NCI-H526 treated with DMSO at 0.1 percent for 48 hours (cell line): Measurements from ENCODE around the gene ATP6V0C.

Source experiments
- DNase-seq: peaks from one replicate; lab custom pipeline; 2025; lab: John Stamatoyannopoulos, UW

ATP6V0C gene

DNA sequence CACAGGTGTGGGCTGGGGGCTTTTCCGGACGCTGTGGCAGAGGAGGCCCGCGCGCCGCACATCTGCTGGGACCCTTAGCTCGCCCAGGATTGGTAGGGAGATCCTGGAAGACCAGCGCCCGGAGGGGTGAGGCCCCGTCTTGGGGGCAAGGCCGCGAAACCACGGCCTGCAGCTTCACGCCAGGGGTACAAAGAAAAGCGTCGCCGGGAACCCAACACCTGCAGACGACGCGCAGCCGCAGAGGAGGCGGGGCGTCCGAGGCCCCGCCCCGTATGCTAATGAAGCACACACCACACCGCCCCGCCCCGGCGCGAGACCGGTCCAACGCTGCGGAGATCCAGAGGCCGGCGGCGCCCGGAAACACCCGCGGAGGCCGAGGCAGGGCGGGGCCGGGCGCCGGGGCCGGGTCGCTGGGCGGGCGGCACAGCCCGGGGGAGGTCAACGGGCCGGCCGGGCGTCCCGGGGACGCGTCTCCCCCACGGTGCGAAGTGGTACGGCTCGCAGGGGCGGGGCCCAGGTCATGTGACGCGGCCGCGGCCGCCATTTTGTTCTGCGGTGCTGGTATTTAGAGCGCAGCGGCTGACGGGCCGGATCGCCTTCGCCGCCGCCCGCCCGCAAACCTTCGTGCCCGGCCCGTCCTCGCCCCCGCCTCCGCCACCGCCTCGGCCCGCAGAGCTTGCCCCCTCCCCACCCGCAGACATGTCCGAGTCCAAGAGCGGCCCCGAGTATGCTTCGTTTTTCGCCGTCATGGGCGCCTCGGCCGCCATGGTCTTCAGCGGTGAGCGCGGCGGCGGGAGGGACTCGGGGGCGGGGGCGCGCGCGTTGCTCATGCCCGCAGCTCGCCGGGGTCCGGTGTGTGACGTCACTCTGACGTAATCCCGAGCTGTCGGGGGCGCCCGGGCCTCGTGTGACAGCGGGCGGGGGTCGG, at the start of gene ATP6V0C:
ATP6V0C (plus strand) TSS at position 548 of the 928 bp plus-strand sequence; CDS start at position 700, 152 bp downstream.
- DNase-seq, result peak; percentile 76

DNA sequence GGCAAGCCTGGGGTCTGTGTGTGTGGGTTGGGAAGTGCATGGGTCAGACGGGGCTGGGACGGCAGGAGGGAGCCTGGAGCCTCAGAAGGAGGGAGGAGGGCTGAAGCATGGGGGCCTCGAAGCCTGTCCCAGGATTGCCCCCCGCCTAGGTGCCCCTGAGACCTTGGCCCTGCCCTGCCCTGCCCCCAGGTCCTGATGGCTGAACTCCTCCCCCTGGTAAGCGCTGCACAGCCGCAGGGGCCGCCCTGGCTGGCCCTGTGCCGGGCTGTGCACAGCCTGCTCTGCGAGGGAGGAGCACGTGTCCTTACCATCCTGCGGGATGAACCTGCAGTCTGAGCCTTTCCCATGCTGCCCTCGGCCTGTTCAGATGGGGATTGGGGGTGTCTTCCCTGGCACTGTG, 49.4 kb upstream of the ATP6V0C start:
- DNase-seq, result no peak

DNA sequence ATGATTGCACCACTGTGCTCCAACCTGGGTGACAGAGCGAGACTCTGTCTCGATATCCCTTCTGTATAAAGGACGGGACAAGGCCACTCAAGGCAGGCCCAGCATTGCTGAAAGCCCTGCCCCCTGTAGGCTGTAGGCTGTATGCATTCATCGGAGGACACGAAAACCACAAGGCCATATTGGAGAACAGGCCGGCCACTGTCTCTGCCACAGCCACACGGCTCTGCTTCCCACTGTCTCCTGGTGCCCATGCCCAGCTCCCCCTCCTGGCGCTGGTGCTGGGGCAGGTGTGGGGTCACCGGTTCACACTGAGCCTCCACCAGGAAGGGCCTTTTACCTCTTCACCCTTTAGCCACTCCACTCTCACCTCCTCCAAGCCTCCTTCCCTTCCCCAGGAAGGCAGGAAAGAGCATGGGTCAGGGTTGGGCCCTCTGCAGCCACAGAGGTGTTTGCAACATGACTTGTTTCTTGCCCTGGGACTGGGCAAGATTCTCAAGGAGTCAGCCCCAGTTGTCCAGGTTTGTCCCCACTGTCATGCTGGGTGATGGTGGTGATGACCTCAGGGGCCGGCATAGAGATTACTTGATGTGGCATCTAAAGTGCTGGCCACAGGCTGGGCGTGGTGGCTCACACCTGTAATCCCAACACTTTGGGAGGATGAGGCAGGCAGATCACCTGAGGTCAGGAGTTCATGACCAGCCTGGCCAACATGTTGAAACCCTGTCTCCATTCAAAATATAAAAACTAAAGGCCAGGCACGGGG, 47.9 kb upstream of the ATP6V0C start:
- no peak for DNase-seq

DNA sequence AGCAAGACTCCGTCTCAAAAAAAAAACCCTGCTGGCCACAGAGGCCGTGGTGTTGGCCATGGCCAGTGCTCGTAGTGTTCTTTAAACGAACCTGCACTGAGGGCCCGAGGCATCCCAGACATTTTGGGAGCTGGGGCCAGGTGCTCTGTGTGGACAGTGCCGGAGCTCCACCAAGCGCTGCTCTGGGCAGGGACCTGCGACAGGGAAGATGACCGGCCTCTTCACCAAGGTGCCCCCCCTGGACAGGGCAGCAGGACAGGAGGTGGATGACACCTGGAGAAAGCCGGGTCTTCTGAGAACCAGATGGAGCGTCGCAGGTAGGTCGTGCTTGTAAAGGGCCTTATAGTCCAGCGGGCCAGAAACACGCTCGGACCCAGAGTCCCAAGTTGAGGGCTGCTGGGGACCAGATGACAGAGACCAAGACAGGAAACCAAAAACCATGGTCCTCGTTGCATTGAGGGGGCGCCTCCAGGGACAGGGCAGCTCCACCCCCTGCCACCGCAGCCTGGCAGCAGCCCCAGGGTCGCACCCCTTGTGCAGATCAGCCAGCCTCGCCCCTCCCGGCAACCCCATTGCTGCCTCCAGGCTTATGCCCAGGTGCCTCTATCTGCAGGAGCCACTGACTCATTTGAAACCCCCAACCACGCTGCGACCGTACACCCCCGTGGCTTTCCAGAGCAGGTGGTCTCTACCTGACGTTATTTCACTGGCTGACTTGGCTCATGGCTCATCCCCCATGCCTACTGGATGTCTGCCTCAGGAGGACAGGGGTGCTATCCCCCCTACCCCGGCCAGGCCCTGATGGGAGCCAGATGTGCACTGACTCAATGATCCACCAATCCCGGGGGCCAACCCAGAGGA, 46.9 kb upstream of the ATP6V0C start:
- DNase-seq, result no peak

DNA sequence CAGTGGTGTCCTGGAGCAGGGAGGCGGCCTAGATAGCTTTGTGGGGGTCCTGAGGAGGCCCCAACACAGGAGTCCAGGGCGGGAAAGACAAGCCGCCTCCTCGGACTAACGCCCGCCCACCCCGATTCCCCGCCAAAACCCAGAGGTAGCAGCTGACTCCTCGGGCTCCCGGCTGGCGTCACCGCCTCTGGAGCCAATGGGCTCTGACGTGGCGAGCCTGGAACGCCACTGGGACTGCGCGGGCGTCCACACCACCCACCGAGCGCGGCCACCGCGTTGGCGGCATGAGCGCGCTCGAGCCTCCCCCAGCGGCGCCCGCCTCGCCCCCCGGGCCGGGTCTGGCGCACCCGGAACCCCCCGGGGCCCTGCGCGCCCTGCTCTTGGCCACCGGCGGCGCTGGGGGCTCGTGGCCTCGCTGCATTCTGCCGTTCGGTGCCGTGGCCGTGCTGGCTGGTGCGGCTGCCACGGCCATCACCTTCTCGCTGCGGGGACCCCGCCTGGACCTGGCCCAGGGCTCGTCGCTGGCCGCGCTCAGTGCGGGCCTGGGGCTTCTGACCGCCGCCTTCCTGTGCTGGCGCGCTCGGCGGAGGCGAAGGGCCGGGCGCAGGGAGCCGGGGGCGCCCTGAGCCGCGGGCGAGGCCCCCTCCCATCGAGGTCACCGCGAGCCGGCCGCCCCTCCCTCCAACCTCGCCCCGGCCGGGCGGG, 46.1 kb upstream of the ATP6V0C start:
- peak; percentile 41 for DNase-seq

DNA sequence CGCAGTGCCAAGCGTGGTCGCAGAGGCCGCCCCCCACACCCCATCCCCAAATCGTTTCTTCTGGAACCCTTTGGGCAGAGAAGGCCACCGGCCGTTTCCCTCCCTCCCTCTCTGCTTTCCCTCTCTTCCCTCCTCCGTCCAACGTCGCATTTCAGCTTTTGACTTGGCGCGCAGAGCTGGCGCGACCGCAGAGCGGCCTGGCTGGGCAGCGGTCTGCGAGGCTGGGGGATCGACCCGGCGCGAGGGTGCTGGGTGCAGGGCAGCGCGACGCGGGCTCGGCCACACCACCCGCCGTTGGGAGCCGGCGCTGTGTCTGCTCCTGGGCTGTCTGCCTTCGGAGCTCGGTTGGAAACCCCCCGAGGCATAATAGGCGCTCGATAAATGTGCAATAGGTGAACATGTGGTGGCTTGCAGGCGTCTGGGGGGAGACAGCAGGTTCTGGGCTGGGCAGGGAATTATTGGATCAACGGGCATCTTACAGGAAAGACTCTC, 45.5 kb upstream of the ATP6V0C start:
- no peak for DNase-seq

DNA sequence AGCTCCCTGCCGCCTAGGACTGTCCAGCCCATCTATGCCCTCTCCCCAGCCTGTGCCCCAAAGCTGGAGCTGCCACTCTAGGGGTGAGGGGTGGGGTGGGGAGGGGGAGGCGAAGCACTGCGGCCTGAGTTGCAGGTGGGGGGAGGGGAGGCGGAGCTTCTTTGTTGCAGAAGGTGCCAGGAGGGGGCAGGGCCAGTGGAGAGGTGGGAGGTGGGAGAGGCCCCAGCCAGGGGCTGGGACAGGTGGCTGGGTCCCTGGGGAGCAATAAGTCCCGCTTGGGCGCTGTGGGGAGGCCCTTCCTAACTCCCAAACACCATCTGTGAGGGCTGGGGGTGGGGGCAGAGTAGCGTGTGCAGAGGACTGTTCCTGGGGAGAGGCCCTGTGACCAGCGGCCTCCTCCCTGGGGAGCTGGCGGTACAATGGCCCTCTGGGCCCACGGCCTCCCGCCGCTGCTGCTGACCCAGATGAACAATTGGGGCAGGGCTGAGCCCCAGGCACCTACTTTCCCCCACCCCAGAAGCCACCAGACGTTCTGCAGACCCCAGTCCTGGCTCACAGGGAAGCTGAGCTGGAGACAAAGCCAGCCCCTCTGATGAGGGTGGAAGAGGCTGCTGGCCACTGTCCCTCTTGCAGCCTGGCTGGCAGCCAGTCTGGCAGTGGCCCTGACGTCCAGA, 44.9 kb upstream of the ATP6V0C start:
- peak; percentile 88 for DNase-seq

DNA sequence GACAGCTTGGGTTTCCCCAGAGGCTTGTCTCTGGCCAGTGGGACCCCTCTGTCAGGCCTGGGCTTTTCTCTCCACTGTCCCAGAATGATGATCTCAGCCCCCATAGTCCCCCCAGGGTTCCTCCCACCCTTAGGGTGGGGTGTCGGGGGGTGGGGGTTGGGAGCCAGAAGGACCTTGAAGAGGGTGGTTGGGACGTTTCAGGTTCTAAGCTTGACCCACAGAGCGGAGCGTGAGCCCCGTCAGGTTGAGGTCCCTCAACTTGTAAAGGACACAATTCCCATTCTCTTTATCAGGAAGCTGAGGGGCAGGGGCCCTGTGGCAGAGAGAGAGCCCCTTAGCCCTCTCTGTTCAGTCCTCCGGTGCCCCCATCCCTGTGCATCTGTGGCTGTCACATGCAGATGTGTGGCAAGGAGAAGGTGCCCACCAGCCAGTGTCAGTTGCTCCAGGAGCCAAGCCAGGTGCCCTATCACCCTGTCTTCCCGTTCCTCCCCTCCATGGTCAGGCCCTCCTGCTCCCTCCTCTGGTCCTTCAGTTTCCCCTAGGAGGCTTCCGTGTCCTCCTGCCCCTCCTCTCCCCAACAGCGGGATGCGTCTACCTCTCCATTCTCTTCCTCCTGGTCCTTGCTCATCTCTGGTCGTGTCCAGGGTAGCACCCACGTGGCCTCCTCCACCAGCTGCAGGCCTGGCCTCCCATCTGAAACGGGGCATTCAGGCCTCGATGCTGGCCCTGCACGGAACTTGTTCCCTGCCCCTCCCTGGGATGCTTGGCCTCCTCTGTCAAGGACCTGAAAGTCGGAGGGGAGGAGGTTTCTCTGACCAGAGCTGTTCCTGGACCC, 44.1 kb upstream of the ATP6V0C start:
- DNase-seq, result no peak

DNA sequence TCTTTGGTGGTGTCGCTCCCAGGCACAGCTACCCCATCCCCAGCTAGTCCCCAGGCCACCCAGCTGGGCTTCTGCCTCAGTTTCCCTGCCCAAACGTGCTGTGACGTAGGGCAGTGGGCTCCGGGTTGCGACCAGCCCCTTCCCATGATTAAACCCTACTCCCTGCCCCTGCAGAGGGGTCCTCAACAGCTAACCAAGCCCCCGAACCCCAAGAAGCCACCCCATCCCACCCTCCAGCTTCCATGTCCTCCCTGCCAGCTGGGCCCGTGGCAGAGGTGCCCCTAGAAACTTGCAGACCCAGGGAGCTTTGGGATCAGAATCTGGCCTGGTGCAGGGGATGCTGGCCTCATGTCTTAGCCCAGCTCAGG, 43.5 kb upstream of the ATP6V0C start:
- DNase-seq, result no peak

DNA sequence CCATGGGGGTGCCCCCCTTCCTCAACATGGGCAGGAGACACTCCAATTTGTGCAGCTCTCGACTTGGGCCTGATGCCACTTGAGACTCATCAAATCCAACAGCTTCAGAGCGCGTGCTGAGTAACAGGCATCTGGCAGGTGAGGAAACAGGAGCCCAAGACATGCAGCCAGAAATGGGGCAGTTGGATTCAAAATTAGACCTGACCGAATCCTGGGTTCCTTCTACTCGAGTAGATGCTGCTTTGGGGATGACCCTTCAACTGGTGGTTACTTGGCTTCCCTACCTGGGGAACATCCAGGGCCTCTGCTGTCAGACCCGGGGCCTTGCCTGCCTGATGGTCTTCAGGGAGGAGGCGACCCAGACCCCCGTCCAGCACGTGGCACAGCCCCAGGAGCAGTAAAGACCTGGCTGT, 43.1 kb upstream of the ATP6V0C start:
- DNase-seq, result no peak

DNA sequence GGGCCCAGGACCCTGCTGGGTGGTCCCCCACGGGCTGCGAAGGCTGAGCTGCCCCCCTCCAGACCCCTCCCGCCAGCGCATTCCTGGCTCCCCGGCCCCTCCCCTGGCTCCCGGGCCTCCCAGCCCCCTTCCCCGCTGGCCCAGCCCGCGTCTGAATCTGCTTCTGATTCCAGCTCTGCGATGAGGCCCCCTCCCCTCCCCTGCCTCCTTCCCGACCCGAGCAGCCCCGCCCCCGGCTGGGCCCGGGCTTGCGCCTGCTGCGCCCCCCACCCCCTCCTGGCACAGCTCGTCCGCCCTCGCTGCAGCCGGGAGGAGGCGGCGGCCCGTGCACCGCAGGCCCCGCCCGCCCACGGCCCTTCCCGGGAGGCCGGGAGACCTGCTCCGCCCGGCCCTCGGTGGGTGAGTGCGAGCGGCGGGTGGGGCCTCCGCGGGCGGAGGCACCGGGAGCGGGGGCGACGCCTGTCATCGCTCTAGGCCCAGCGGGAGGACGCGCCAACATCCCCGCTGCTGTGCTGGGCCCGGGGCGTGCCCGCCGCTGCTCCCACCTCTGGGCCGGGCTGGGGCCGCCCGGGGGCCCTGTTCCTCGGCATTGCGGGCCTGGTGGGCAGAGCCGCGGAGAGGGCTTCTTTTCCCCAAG, 42.6 kb upstream of the ATP6V0C start, which contains the start of gene NTN3:
NTN3 (plus strand) TSS at position 282 of the 637 bp plus-strand sequence. CDS start 405 bp downstream, outside the sequence.
- peak; percentile 49 for DNase-seq

DNA sequence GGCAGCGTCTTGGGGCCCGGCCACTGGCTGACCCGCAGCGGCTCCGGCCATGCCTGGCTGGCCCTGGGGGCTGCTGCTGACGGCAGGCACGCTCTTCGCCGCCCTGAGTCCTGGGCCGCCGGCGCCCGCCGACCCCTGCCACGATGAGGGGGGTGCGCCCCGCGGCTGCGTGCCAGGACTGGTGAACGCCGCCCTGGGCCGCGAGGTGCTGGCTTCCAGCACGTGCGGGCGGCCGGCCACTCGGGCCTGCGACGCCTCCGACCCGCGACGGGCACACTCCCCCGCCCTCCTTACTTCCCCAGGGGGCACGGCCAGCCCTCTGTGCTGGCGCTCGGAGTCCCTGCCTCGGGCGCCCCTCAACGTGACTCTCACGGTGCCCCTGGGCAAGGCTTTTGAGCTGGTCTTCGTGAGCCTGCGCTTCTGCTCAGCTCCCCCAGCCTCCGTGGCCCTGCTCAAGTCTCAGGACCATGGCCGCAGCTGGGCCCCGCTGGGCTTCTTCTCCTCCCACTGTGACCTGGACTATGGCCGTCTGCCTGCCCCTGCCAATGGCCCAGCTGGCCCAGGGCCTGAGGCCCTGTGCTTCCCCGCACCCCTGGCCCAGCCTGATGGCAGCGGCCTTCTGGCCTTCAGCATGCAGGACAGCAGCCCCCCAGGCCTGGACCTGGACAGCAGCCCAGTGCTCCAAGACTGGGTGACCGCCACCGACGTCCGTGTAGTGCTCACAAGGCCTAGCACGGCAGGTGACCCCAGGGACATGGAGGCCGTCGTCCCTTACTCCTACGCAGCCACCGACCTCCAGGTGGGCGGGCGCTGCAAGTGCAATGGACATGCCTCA, 41.9 kb upstream of the ATP6V0C start:
- no peak for DNase-seq

DNA sequence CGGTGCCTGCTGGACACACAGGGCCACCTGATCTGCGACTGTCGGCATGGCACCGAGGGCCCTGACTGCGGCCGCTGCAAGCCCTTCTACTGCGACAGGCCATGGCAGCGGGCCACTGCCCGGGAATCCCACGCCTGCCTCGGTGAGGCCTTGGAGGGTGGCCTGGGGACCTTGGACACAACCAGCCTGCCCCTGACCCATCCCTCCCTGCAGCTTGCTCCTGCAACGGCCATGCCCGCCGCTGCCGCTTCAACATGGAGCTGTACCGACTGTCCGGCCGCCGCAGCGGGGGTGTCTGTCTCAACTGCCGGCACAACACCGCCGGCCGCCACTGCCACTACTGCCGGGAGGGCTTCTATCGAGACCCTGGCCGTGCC, 41.3 kb upstream of the ATP6V0C start:
- DNase-seq, result no peak

DNA sequence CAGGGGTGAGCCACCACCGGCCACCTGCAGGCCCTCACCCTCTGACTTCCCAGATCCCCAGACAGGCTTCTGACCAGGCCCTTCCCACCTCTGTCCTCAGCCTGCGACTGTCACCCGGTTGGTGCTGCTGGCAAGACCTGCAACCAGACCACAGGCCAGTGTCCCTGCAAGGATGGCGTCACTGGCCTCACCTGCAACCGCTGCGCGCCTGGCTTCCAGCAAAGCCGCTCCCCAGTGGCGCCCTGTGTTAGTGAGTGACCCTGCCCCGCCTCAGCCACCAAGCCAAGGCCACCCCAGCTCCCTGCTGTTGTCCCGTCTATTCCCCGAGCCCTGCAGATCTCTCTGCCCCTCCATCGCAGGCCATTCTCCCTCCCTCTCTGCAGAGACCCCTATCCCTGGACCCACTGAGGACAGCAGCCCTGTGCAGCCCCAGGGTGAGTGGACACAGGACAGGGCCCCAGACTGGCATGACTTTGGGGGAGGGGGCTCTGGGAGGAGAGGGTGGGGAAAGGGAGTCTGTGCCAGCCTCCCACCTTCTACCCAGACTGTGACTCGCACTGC, 40.8 kb upstream of the ATP6V0C start:
- DNase-seq, result no peak

DNA sequence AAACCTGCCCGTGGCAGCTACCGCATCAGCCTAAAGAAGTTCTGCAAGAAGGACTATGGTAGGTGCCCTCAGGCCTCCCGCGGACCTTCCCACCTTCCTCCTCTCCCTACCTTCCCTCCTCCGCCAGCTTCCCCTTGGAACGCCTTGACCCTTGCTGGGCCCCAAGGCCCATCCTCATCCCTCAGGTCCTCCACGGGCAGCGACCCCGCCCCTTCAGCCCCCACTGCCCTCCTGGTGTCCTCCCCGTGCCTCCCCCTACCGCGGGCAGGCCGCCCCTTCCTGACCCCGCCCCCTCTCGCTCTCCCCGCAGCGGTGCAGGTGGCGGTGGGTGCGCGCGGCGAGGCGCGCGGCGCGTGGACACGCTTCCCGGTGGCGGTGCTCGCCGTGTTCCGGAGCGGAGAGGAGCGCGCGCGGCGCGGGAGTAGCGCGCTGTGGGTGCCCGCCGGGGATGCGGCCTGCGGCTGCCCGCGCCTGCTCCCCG, 40.3 kb upstream of the ATP6V0C start:
- no peak for DNase-seq

DNA sequence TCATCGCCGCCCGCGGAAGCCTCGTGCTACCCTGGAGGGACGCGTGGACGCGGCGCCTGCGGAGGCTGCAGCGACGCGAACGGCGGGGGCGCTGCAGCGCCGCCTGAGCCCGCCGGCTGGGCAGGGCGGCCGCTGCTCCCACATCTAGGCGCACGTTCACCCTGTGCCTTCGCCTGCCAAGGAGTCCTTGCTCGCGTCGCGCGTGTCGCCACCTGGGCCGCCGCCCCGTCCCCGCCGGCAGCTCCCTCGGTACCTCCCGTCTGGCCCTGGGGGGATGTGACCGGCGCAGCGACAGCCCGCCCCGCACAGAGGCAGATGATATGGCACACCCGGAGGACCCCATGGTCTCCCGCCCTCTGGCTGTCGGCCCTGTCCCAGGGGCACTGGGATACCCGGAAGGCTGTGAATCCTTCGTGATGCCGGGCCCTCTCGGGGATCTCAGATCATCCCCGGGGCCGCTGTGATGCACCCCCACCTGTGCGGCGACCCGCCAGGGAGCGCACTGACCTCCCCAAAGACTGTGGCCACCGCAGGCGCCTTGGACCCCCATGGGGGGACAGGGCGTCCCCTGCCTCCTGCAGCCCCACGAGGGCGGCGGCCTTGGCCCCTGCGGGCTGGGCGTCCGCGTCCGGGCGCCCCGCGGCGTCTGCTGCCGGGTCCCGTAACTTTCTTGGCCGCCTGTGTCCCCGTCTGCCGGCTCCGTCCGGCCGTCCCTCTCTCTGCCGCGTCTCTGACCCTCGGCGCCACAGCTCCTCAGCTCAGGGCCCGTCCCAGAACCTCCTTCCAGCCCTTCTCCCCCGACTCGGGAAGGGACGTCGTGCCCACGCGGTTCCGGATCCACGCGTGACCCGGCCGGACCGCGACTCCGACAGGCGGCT, 39.5 kb upstream of the ATP6V0C start:
- DNase-seq, result no peak

DNA sequence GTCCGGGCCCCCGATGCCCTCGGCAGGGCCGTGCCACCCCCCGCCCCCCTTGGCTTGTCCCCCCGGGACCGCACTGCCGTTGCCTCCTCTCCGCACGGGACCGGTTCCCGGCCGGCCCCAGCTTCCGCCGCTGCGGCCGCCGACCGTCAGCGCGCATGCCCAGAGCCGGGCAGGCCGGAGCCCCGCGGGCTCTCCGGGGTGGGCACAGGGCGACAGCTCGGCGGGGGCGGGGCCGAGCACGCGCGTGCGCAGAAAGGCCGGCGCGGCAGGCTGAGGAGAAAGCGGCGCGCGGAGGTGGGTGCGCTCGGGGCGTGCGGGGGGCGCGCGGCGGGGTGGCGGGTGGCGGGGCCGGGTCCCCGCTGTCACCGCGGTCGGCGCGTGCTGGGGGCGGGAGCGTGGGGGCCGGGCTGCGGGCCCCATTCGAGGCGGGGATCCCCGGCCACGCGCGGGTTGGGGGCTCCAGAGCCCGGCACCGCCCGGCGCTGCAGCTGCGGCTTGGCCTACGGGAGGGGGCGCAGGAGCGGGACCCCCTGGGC, 38.8 kb upstream of the ATP6V0C start, which contains the start of gene TBC1D24:
TBC1D24 (plus strand) TSS at position 251 of the 536 bp plus-strand sequence. CDS start 21,022 bp downstream, outside the sequence.
- no peak for DNase-seq
